HEK293T (cell line): ENCODE data around the gene CEACAM21.

Source experiments
- ARNT ChIP-seq: fragments of 450-650 bp; IDR thresholded peaks from 2 replicates; pipeline ENCODE4 v1.6.1; 2017; ENCODE audit warnings: mild to moderate bottlenecking
- BHLHE40 ChIP-seq: fragments of 450-650 bp; IDR thresholded peaks from 2 replicates; pipeline ENCODE4 v1.6.1; 2016; ENCODE audit warnings: mild to moderate bottlenecking, moderate library complexity, borderline replicate concordance
- CTBP1 ChIP-seq: fragments of 450-650 bp; IDR thresholded peaks from 2 replicates; pipeline ENCODE4 v1.6.1; 2016; ENCODE audit warnings: borderline replicate concordance
- FOXA1 ChIP-seq: fragments of 450-650 bp; IDR thresholded peaks from 2 replicates; pipeline ENCODE4 v1.6.1; 2016; ENCODE audit warnings: mild to moderate bottlenecking
- FOXM1 ChIP-seq: fragments of 450-650 bp; IDR thresholded peaks from 2 replicates; pipeline ENCODE4 v1.6.1; 2017; ENCODE audit warnings: mild to moderate bottlenecking, borderline replicate concordance
- HDGF ChIP-seq: fragments of 450-650 bp; IDR thresholded peaks from 2 replicates; pipeline ENCODE4 v1.6.1; 2017; ENCODE audit warnings: antibody characterized with exemption, borderline replicate concordance
- LEF1 ChIP-seq: fragments of 450-650 bp; IDR thresholded peaks from 2 replicates; pipeline ENCODE4 v1.6.1; 2017; ENCODE audit warnings: mild to moderate bottlenecking, borderline replicate concordance
- NFRKB ChIP-seq: fragments of 450-650 bp; IDR thresholded peaks from 2 replicates; pipeline ENCODE4 v1.6.1; 2016; ENCODE audit warnings: mild to moderate bottlenecking, moderate library complexity
- SP1 ChIP-seq: fragments of 450-650 bp; IDR thresholded peaks from 2 replicates; pipeline ENCODE4 v1.6.1; 2017
- SUZ12 ChIP-seq: fragments of 450-650 bp; IDR thresholded peaks from 2 replicates; pipeline ENCODE4 v1.6.1; 2016; ENCODE audit warnings: mild to moderate bottlenecking
- TARDBP ChIP-seq: fragments of 450-650 bp; IDR thresholded peaks from 2 replicates; pipeline ENCODE4 v1.6.1; 2016

DNA sequence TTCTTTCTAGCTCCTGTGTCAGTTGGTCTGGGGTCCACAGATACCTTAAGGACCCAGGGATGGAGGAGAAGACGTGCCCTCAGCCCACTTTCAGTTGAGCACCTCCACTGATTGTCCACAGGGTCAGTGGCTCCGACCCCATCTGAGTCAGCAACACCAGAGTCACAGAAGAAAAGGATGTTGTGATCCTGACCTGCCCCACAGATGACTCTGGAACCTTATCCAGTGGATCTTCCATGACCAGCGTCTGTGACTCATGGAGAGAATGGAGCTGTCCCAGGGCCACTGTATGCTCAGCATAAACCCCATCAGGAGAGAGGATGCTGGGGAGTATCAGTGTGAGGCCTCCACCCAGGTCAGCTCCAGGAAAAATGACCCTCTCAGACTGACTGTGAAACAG is 28.9 kb downstream of the CEACAM21 start:
- no peak for TF ChIP-seq SUZ12
- no peak for TF ChIP-seq FOXA1
- no peak for TF ChIP-seq SP1
- no peak for TF ChIP-seq ARNT
- TF ChIP-seq NFRKB, result no peak
- TF ChIP-seq FOXM1, result no peak
- no peak for TF ChIP-seq CTBP1
- TF ChIP-seq BHLHE40, result no peak
- TF ChIP-seq TARDBP, result no peak
- TF ChIP-seq LEF1, result no peak
- no peak for TF ChIP-seq HDGF
